Hippocampal formation (tissue), 2 donors: ENCODE measurements around the gene SFXN5.

Experiments used
- DNase-seq, 2 donors: peaks; one replicate each; lab custom pipeline; 2025; lab: John Stamatoyannopoulos, UW

The SFXN5 gene

DNA sequence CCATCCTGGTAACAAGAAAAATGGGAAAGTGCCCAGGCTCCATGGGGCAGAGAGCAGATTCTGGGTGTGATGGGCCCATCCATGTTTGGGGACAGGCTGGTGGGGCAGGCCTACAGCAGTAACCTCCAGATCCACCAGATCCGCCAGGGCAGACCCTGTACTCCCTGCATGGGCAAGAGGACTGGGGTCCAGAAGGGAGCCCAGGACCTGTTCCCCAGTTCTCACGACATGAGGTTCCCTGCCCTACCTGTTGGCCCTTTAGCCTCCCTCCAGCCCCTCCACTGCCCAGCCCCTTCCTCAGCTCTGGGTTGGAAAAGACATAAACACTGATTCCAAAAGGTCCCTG lies 115.5 kb downstream of the SFXN5 start:
- DNase-seq = no peak

DNA sequence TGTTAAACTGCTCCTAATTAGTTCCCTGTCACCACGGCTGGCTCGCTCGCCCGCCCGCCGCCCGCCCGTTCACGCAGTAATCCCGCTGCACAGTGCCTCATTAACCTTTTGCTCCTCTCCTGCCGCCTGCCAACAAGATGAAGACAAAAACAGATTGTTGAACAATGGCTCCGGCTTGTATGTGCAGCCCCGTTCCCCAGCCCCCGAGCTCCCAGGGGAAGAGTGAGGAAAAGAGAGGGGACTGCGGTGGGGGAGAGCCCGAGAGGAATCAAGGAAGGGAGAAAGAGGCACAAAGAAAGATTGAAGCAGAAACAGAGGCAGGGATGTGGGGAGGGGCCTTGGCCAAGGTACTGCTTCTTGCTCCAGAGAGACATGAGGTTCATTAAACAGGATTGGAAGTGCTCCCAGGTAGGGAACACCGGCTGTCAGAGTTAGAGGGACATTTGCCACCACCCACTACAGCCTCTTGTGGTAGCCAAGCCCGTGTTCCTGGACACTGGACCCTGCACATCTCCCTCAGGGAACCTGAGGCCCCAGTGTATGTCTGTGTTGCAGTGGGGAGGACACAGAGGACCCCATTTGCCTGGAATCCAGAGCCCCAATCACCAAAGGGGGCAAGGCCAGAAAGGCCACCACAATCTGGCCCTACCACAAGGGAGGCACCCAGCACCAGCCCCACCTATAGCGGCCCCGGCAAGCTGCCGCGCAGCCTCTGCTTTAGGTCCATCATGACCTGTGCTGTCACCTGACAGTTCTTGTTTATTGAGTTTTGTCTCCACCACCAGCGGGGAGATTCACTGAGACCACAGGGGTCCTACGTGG lies 116.1 kb downstream of the SFXN5 start:
- no peak for DNase-seq

DNA sequence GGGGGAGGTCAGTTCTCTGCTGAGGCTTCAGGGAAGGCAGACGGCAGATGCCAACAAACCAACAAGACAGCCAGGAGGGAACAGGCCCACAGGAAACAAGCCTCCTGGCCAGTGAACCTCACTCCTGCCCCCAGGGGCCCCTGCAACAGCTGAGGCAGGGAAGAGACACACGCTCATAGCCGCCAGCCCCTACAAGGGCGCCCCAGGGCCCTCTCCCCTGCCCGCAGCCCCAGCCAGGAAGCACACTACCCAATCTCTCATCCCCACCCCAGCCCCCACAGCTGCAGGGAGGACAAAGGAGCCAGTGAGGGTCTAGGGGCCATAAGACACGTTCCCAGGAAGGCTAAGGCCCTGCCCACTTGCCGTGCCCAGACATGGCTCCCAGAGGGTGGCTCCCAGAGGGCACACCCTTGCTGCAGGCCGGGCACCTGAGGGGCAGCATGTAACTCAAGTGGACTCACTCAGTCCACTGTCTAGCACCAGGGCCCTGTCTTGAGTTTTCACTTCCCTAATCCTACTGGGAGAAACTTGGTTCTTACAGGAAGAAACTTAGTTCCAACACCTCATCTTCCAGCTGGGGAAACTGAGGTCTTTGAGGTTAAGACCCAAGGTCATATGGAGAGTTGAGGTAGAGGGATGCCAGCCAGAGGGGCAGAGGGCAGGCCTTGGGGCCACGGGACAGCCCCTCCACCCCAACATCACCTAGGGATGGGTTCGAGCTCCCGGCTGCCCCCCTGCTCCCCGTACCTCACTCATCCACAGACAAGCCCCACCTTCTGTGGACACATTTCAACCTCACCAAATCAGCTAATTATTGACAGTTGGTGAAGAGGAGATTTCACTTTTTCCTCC lies 116.9 kb downstream of the SFXN5 start:
- DNase-seq = no peak

DNA sequence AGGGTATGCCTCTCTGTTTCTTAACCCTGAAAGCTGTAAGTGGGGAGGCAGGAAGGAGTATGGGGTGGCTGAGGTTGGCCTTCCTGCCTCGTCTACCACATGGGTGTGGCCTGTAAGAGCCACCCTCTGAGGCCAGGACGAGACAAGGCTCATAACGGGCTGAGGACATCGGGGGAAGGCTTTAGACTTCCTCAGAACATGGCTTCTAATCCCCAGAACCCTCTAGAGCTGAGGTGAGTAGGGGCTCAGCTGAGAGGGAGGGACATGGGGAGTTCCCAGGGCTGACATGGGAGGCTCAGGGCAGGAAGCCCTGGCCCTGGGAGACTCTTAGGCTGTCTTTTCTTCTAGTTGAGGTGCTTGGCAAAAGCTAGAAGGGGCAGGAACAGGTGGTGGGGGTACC lies 117.5 kb downstream of the SFXN5 start:
- no peak for DNase-seq

DNA sequence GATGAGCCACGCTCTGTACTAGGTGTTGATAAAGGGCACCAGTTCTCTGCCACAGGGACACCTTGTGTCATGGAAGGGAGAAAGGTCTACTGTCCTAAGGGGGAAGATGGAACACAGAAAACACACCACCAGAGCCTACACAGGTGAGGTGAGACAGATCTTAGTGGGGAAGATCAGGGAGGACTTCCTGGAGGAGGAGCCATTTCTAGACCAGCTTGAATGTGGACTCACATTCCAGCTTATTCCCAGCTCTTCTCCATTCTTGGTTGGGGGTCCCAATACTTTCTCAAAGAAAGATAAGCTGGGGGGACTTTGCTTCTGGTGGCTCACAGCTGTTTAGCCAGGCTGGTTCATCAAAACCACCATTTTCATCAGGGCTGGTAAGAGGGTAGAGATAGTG lies 118.0 kb downstream of the SFXN5 start:
- DNase-seq = no peak

DNA sequence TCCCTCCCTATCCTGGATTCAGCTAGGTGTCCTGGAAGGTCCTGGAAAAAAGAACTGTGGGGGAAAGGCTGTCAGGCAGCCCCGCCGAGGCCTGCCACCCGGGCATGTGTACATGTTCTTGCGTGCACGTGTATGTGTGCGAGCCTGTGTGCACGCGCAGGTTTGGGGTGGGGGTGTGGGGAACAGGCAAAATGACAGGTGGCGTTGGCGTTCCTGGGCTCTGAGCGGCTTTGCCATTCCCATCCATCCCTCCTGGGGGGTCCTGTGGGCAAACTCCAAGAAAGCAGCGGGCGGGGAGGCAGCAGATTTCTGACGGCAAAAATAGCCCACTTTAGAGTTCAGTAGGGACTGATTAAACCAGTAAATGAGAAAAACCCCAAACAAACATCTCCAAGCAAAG lies 118.6 kb downstream of the SFXN5 start:
- DNase-seq = no peak

DNA sequence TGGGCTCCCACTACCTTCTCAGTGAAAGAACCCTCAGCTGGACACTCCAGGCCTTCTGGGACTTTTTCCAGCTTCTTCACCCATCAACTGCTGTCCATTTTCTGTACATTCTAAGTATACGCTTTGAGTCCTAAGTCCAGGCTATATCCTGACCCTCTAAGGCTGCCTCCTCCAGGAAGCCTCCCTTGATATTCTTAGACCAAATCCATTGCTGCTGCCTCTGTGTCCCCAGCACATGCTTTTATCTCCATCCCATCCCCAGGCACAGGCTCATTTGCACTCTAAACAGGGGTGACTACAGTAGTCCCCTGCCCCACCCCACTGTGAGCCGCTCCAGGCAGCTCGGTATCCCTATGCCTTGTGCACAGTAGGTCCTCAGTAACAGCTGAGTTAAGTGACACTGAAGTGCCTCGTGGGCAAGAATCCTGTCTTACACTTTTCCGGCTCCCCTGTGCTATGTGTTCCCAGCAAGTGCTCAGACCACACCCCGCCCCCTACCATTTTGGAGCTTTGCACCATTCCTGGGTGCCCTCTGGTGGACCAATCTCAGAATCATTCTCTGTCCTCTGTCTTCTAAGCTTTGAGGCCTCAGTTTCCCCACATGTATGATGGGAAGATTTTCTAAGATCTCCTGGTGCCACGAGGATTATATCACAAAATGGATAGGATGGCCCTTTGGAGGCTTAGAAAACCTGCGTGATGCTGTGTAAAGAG lies 119.2 kb downstream of the SFXN5 start:
- no peak for DNase-seq

DNA sequence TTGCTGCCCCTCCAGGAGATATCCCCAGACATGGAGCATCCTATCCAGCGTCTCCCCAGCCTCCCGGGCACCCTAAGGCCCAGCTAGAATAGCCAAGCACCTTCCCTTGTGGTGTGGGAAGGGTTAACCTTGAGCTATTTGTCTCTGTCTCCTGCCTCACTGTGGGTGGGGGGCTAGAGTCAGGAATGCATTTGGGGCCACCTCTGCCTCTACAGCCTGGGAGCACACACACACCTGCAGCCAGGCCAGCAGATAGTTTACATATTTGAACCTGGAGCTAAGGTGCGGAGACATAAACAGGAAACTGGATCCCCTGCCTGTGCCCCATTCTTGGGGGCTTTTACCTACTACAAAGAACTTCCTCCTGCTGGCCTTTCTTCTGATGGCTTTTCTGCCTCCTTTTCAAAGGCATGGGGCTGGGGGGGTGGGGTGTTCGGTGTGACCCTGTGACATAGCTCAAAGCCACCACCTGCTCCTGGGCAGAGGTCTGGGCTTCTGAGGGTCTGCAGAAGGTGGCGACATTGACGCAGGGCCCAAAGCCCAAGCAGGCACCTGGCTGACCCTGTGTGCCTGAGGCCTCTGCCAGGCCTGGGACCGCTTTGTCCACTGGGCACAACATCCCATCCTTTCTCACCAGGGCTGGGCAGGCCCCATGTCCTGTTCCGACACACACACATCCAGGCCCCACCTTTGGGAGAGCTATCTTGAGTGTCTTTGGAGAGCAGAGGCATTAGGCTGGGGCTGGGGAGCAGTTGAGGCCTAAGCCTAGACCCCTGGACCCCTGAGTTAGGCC lies 120.0 kb downstream of the SFXN5 start:
- no peak for DNase-seq

DNA sequence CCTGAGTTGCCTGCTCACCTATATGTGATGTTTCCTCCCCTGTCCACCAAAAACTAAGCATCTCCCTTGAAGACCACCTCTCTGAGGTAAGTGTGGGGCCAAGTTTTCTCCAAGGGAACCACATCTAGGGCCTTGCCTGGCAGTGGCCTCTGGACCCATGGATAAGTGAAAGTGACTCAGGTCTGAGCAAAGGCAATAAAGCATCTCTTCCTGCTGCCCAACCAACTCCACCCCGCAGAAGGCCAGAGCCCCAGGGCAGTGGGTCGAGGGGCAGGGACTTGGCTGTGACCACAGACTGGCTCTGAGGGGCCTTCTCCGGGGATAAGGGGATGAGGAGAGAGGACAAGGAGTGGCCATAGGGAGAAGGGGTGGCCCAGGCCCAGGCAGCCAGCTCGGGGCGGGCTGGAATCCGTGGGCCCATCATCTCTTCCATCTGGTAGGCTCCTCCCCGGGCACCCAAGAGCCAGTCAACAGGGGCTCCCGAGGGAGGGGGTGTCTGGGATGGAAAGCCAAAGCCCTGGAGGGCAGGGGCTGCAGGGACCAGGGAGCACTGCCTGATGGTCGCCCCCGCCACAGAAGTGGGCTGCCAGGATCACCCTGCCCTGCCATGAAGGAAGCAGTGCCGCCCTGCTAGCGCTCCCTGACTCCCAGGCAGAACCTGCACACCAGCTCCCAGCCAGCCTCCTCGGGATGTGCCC lies 120.8 kb downstream of the SFXN5 start:
- no peak for DNase-seq

DNA sequence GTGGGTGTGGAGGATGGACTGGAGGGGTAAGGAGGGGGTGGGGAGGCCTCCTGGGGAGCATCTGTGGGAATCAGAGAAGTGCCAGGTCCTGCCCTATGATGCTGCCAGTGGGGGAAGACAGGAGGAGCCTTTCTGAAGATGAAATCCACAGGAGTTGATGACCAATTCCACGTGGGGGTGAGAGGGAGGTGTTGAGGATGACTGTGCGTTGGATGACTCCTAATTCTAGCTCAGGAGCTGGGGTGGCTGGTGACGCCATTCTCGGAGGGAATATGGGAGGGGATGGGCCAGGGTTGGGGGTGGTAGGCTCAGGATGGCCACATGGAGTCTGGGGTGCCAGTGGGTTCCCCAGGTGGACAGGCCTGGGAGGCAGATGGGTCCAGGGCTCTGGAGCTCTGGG lies 121.9 kb downstream of the SFXN5 start:
- DNase-seq = no peak

DNA sequence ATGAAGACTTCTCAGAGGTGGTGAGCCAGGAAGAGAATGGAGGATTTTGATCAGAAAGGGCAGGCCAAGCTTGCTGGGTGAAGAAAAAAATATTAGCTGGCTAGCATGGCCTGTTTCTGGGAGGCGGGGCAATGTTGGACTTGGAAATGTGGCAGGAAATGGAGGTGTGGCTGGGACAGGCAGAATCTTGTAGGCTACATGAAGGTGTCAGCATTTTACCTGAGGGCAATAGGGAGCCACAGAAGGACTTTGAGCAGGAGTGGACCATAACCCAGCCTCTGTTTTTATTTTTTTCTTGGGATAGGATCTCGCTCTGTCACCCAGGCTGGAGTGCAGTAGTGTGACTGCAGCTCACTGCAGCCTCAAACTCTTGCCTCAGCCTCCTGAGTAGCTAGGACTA lies 122.5 kb downstream of the SFXN5 start:
- no peak for DNase-seq

DNA sequence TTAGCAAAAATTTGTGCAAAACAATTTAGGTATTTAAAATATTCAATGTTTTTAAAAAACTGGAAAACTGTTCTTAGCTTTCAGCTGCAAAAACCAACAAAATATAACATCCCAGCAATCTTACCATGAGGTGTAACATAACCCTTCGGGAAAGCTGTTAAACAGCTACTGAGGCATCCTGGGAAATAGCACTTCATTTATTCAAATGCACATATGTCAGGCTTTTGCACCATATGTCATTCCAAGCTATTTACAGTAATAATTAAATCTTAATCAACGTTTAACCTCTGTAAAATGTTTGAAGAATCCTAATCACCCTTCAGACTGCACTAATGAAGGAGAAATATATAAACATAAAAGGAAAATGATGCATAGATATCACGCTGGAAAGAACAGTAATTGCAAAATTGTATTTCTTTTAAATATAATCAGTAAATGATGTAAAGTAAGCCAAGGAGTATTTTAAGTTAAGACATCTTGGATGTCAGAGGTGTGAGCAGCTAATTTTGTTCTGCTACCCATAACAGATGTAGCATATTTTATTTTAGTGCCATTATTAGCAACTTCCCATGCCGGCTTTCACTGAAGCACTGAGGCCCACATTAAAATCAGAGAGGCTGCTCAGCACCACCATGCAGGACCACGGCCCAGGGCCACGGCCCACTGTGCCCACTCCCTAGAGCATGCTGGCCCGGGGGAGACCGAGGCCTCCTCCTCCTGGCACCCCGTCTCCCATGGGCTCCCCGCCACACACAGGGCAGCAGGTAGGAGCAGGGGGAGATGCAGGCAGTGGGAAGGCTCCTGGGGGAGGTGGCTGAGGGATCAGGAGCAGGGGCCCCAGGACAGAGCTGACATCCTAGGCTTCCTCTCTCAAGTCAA lies 123.3 kb downstream of the SFXN5 start:
- DNase-seq = no peak

DNA sequence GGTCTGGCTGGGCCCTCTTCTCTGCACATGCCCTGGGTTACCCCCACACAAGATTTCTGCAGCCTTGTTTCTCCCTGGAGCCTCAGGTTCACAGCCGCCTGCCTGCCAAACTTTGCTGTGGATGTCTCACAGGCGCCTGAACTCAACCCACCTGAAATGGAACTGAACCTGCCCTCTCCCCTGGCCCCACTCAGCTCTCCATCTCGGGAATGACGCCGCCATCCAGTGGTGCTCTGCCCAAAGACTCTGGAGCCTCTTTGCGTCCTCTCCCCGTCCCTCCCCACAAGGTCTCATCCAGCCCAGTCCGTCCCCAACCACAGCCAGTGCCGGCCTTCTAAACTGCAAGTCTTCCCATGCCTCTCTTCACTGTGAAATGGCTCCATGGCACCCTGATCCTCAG lies 125.0 kb downstream of the SFXN5 start:
- no peak for DNase-seq

DNA sequence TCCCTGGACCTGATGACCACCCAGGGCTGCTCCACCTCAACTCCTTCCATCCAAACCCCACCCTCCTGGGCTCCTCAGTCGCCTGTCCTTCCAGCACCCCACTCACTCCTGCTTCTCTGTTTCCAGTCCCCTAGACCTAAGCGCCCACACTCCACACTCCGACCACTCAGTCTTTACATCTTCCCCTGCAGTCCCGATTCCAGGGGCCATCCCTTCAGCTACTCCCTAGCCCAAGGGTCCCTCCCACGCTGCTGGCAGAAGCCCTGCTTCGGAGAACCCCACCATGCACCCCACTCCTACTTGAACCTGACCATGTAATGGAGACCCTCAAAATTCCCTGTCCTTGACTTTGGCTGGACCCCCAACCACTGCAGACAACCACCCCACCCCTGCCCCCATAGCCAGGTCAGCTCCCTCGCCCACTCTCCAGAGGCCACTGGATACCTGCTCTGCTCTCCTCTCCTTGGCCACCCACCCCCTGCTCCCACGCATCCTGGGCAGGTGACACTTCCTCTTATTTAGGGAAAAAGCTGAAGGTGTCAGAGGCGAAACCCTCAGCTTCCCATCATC lies 126.0 kb downstream of the SFXN5 start:
- DNase-seq = no peak

DNA sequence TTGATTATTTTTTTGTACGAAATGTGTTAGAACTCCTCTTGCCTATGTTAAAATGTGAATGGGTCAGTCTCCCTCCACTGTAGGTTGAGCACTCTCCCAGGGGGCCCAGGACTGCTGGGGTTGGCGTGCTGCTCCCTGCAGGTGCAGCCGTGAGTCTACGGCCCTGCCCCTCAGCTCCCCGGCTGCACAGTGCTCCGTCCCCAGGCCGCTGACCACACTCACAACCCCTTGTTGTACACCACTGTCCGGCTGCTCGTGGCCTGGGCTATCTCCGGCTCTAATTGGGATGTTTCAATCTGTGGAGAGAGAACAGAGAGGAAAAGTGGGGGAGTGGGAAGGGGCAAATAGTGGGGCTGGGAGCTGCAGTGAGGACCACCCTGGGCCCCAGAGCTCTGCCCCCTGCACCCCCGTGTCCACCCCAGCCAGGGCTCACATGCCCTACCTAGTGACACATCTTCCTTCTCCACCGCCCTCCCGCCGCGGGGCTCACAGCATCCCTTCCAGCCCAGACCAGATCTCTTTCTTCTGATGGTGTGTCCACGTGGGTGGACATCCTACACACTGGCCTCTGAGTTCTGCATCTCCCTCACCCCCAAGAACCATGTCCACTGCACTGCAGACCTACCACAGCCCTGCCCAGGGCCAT lies 126.6 kb downstream of the SFXN5 start:
- DNase-seq = no peak

DNA sequence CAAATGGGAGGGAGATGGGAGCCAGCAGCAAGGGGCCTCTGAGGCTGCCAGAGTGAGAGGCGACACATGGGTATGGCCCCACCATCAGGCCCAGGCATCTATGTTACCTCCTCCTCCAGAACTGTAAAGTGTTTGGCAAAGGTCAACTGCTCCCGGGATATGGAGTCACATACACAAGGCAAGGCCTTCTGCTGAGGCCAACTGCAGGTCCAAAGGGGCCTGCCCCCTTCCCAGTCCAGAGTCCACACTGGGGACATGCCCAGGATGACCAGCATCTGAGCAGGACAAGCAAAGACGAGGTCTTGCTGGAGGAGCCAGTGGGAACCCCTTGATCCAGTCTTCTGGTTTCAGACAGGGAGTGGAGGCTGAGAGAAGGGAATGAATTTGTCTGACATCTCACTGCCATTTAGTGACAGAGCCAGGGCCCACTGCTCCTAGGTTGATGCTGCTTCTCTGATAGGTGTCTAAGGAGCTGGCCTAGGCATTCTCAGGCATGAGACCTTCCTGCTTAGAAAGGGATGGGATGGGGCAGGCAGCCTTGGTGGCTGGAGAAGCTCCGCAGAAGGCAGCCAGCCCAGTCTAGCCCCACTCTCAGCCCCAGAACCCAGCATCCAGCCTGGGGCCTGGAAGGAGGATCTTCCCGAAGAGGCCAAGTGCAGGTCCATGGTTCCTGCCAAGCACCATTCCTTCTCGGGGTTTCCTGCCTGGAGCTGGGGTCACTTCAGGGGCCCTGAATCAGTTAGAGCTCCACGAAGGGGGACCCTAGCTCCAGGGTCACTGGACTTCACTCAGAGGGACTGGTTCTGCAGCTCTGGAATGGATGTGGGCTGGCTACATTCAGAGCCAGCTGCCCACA lies 127.7 kb downstream of the SFXN5 start:
- no peak for DNase-seq

DNA sequence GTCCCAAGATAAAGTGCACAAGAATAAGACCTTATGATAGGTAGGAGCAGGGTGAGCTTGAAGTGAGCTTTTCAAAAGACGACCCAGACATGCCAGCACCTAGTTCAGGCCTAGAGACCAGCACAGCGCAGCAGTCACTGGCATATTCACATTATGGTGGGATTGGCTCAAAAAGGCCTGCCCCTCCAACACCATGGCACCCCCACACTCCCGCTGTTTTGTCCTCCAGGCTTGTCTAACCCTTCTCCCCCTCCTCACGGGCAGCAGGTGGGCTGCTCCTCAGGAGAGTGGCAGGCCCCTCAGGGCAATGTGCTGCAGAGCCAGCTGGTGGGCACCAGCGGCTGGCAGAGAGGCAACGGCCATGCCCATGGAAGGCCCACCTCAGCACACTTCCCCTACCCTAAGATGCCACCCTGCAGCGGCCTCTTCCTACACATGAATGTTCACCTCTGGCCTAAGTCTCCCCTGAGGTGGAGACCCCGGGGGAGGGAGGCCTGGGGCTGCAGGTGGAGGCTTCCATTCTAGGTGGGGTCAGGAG lies 128.6 kb downstream of the SFXN5 start:
- no peak for DNase-seq

DNA sequence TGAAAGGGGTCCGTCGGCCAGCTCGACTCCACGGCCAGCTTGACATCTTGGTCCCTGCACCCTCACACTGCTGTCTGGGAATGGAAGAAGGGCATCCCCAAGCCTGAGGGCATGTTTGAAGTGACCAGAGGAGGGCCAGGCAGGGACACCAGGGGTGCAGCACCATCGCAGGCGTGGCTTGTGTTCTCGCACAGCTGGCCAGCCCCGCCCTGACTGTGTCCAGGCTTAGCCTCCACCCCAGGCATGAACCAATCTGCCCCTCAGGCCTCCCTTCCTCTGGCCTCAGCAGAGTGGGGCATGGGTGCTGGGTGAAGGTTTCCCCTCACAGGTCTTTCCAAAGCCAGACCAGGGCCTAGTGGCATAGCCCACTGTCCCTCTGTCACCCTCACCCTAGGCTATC lies 129.2 kb downstream of the SFXN5 start:
- no peak for DNase-seq
